H7 (cell line): ENCODE results near the gene FAM118A. TPM values are rescaled to one million over a fixed set of nuclear protein-coding genes. Genes with fewer than 3 reads are reported as not detected.
"Not testable (repeated sequence)": the region's sequence is repeated elsewhere in the genome, so short reads cannot be mapped to it uniquely, and the experiment has no call there.

ENCODE experiments used
- DNase-seq: peaks from one replicate; pipeline ENCODE4 v3.0.0; 2012
- H3K27me3 ChIP-seq: 2 replicates; pipeline ENCODE4 v1.6.0; 2011; ENCODE audit warnings: mild to moderate bottlenecking, low read length; ENCODE audit not compliant: control insufficient read depth, insufficient read depth
- H3K36me3 ChIP-seq: replicated peaks from 2 replicates; pipeline ENCODE4 v1.5.1; 2011; ENCODE audit warnings: low read length; ENCODE audit not compliant: control insufficient read depth, insufficient read depth
- H3K4me3 ChIP-seq: 2 replicates; pipeline ENCODE4 v1.5.1; 2011; ENCODE audit warnings: low read depth, mild to moderate bottlenecking, control low read depth, low read length, moderate library complexity; ENCODE audit not compliant: insufficient read depth
- total RNA-seq: library from RNA; depleted of rRNA; stranded (reverse); fragments of >200 nt; shearing (Covaris generic); gene quantifications from 2 replicates; pipeline ENCODE4 v1.2.3, GENCODE V29; 2014

Gene FAM118A
- total RNA-seq, 1 experiment from 2014 or later, result 15.7 TPM

DNA sequence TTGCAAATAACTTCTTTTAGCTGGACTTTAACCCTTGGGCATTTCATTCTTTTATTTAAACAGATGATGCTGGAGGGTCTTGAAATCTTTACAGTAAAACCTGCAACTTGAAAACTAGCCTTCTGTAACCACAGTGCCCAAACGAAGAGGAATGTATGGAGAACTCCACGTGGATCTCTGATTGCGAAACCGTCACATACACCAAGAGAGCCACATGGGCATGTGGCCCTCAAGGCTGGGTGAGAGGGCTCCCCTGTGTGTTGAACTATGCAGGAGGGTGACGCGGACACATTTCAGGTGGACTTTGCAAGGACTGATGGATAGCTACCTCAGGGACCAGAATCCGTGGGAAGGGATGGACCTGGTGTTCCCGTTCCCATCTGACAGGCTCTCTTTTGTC lies 30.6 kb downstream of the FAM118A start:
- peaks cover 13% of the 10 kb centered on the region for H3K36me3 ChIP-seq
- H3K4me3 ChIP-seq, result no peak overlapping the region
- DNase-seq, result no peak
- H3K27me3 ChIP-seq, result no peaks in the 10 kb centered on the region

DNA sequence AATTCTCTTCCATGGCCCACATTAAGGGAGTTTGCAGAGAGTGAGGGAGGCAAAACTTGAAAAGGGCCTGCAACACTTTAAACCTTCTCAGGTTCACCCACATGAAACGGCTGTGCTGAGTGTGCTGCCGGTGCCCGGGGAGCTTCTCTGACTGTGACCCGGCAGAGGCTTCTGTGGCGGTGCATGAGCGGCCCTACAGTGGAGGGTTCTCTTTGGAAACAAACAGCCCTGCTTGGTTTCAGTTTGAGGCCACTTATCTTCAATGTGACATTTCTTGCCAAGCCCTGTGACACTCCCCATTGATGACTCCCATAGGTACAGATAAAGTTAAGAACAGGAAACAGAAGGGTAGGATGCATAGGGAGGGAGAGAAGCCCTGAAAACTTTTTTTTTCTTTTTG lies 31.8 kb downstream of the FAM118A start:
- DNase-seq, result no peak
- no peak overlapping the region for H3K4me3 ChIP-seq
- H3K27me3 ChIP-seq, result no peaks in the 10 kb centered on the region
- peaks cover 10% of the 10 kb centered on the region for H3K36me3 ChIP-seq

DNA sequence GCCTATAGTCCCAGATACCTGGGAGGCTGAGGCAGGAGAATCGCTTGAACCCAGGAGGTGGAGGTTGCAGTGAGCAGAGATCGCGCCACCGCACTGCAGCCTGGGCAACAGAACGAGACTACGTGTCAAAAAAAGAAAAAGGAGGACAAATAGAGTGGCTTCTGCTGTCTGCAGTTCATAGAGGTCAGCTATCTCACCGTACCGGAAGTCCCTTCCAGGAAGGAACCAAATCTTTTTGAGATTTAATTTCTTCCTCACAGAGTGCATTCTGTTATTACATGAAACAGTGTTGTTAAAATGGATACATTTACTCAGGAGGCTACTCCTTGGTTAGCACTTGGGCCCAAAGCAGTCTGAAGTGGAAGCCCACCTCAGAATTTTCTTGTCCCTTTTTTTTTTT lies 33.4 kb downstream of the FAM118A start:
- Histone ChIP-seq H3K4me3 (no peak overlapping the region), H3K36me3 (peaks cover 5% of the 10 kb centered on the region), H3K27me3 (no peaks in the 10 kb centered on the region)
- no peak for DNase-seq

DNA sequence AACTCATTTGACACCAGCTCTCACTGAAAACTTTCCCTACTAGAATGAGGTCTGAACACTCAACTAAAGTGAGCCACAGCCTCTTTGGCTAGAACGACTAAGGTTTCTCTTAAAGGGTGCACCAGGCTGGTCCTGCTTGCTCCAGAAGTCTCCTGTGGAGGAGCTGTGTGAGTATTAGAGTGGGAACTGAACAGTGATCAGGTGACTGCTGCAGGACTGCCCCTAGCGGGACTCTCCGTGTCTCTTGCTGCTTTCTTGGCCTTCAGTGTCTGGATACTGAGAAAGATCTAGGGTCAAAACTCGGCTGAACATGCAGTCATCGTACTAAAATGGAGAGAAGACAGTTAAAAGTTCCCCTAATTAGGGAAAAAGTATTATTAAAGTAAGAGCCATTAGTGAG lies 34.6 kb downstream of the FAM118A start:
- Histone ChIP-seq H3K27me3 (no peaks in the 10 kb centered on the region), H3K36me3 (peaks cover 5% of the 10 kb centered on the region), H3K4me3 (no peak overlapping the region)
- DNase-seq, result peak; percentile 64

DNA sequence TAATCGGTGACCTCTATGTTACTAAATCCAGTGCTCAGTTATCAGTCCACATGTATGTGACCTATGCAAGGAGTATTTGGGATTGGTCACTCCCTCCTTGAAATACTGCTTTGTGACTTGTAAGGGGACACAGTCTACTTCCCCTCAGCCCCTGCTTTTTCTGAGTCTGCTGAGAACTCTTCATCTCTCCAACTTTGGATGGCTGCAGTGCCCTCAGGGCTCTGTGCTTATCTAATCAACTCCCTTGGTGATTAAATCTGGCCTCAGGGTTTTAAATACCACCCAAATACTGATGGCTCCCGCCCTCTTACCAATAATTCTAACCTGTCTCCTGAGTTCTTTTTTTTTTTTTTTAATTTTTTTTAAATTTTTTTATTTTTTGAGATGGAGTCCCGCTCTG lies 40.2 kb downstream of the FAM118A start:
- H3K4me3 ChIP-seq, result no peak overlapping the region
- no peak for DNase-seq
- H3K36me3 ChIP-seq, result no peaks in the 10 kb centered on the region
- H3K27me3 ChIP-seq, result no peaks in the 10 kb centered on the region

DNA sequence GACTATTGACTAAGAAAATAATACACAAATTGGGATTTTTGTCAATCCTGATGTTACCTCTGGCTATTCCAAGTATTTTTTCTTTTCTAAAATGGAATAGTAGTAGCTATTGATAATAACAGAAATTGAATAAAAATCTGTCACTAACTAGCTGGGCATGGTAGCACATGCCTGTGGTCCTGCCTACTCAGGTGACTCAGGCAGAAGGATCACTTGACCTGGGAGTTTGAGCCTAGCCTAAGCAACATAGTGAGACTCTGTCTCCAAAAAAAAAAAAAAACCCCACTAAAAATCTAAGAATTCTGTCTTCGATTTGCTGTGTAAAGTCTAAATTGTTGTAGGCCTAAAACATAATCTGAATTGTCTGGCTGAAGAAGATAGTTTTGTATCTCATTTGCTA lies 42.2 kb downstream of the FAM118A start:
- H3K27me3 ChIP-seq, result no peaks in the 10 kb centered on the region
- H3K4me3 ChIP-seq, result no peak overlapping the region
- no peak for DNase-seq
- H3K36me3 ChIP-seq, result no peaks in the 10 kb centered on the region

DNA sequence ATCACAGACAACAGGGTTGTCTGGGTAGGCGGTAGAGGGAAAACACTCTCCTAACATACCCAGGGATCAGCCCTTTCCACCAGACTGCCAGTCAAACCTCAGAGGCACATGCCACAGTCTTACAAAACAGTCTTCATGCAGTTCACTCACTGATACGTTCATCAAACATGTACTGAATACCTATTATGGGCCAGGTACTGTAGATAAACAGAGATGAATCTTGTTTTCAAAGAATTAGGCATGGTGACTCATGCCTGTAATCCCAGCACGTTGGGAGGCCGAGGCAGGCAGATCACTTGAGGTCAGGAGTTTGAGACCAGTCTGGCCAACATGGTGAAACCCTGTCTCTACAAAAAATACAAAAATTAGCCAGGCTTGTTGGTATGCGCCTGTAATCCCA lies 43.0 kb downstream of the FAM118A start:
- H3K4me3 ChIP-seq, DNase-seq, H3K36me3 ChIP-seq, H3K27me3 ChIP-seq: not testable (repeated sequence)

DNA sequence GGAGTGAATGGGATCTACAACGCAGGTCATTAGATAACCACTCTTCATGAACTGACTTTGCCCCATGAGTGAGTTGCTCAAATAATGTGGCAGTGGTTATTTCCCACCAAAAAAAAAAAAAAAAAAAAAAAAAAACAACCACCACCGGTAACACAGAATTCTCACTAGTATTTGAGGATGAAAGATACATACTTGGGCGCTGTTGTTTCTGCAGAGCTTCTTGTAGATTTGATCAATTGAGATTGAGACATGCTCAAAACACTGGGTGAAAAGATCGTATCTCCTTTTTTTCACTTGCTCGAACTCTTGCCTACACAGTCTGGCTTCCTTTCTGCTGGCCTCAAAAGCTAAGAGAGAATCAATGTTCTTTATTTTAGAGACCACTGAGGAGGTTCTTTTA lies 44.1 kb downstream of the FAM118A start:
- Histone ChIP-seq H3K27me3 (no peaks in the 10 kb centered on the region), H3K36me3 (no peaks in the 10 kb centered on the region), H3K4me3 (no peak overlapping the region)
- DNase-seq, result no peak

DNA sequence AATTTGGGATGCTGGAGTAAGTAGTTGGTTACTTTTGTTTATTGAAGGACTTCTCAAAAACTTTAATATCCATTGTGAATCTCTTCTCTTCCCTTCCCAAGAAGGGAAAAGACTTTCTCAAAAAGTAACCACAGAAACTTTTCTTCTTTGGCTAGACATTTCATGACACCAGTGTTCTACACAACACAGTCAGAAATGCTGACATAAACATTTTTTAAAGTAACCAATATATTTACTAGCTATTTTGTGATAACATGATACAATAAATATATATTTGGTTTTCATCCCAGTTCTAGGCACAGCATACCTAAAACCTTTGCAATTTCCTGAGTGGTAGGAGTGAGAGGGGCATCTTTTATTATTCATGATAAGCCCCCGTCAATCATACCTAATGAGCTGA lies 47.8 kb downstream of the FAM118A start:
- Histone ChIP-seq H3K36me3 (no peaks in the 10 kb centered on the region), H3K27me3 (no peaks in the 10 kb centered on the region), H3K4me3 (no peak overlapping the region)
- DNase-seq, result no peak

DNA sequence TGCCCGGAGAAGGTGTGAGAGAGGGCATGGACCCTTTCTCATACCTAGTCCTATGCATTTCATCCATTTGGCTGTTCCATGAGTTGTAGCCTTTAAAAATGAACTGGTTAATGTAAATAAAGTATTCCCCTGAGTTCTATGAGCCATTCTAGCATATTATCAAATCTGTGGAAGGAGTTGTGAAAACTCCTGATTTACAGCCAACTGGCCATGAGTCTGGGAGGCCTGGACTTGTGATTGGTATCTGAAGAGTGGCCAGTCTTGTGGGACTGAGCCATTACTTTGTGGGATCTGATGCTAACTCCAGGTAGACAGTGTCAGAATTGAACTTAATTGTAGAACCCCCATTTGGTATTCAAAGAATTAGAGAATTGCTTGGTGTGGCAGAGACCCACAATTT lies 48.4 kb downstream of the FAM118A start:
- H3K27me3 ChIP-seq, result no peaks in the 10 kb centered on the region
- no peak for DNase-seq
- H3K36me3 ChIP-seq, result no peaks in the 10 kb centered on the region
- no peak overlapping the region for H3K4me3 ChIP-seq

DNA sequence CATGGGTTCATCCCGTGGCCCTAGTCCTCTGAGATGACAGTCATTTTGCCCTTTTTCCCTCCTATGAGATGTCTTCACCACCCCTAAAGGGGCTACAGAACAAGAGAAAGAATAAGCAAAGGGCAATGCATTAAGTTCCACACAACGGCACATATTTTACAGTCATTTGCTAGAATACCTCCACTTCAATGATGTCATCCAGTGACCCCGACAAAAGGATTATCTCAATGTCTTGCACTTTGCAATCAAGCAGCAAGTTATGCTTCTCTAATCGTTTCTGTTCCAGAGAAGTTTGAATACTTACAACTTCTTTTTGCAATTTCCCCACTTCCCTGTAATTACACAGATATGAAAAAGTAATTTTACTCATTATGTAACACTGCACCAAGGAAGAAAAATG lies 49.9 kb downstream of the FAM118A start:
- no peaks in the 10 kb centered on the region for H3K27me3 ChIP-seq
- DNase-seq, result no peak
- no peaks in the 10 kb centered on the region for H3K36me3 ChIP-seq
- H3K4me3 ChIP-seq, result no peak overlapping the region

DNA sequence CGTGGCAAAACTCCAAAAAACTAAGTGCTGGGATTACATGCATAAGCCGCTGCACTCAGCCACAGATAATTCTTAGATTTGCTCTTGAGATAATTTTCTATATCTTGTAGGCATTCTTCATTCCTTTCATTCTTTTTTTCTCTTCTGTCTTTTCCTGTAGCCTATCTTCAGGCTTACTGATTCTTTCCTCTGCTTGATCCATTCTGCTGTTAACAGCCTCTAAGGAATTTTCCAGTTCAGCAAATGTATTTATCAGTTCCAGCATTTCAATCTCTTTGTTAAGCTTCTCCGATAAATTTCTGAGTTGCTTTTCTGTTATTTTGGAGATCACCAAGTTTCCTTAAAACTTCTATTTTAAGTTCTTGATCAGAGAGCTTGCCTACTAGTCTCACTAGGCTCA lies 57.0 kb downstream of the FAM118A start:
- H3K27me3 ChIP-seq, result no peaks in the 10 kb centered on the region
- H3K36me3 ChIP-seq, result no peaks in the 10 kb centered on the region
- no peak for DNase-seq
- no peak overlapping the region for H3K4me3 ChIP-seq

DNA sequence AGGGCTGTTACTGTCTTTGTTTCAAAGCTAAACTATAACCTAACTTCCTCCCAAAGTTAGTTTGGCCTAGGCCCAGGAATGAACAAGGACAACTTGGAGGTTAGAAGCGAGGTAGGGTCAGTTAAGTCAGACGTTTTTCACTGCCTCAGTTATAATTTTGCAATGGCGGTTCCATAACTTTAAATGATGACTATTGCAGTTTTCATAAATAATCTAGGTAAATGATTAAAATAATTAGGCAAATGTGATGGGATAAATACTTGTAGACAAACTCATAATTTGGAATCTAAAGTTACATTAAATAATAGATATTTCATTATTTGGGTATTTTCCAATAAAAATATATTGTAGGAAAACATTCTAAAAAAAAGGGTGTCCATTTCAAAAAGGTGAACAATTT lies 63.9 kb downstream of the FAM118A start:
- not testable (repeated sequence) for DNase-seq, H3K36me3 ChIP-seq, H3K4me3 ChIP-seq, H3K27me3 ChIP-seq

DNA sequence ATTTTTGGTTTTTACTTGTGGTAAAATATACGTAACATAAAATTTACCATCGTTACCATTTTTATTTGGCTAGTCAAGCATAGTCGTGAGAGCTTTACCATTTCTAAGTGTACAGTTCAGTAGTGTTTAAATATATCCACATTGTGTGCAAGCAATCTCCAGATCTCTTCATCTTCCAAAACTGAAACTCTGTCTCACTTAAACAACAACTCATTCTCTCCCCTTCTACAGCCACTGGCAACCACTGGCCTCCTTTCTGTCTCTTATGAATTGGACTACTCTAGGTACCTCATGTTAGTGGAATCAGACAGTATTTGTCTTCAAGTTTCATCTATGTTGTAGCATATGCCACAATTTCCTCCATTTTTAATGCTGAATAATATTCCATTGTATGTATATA lies 66.3 kb downstream of the FAM118A start:
- no peak for DNase-seq
- H3K36me3 ChIP-seq, result no peaks in the 10 kb centered on the region
- no peak overlapping the region for H3K4me3 ChIP-seq
- H3K27me3 ChIP-seq, result no peaks in the 10 kb centered on the region; the same call in 1 of the 2 replicates

DNA sequence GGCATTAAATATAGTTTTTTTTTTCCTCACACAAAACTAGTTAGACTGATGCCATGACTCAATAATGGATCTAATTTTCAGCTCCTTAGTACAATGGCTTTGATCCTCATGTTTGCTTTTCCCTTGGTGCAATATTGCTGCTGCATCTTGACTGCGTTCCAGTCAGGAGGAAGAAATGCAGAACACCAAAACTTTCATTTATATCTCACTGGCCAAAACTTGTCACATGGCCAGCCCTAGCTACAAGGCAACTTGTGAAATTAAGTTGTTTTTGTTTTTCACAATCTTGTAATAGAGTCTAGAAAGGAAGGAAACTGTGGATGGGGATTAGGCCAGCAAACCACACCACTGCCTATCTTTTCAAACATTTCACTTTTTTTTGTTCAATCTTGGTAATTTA lies 67.0 kb downstream of the FAM118A start:
- H3K27me3 ChIP-seq, result no peaks in the 10 kb centered on the region; the same call in 1 of the 2 replicates
- H3K36me3 ChIP-seq, result no peaks in the 10 kb centered on the region
- H3K4me3 ChIP-seq, result no peak overlapping the region
- DNase-seq, result no peak

DNA sequence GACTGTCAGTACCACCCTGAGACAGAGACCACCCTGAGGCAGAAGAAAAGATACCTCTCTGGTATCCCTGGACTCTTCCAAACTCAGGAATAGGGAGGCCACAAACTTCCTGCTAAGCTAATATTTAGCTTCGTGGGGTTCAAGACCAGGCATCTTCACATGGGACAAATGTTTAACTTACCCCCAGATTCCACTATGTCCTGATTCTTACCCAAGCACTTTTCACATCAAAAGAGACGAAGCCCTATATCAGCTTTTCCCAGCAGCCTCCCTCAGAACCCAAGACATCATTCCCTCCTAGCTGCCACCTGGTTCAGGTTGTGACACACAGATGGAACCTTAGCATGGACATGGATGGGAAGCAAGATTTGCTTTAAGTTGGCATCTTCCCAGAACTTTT lies 71.6 kb downstream of the FAM118A start:
- DNase-seq, result no peak
- Histone ChIP-seq H3K36me3 (no peaks in the 10 kb centered on the region), H3K27me3 (no peaks in the 10 kb centered on the region), H3K4me3 (no peak overlapping the region)
